SK-N-SH (cell line): ENCODE results near the gene AGRN. TPM values are rescaled to one million over a fixed set of nuclear protein-coding genes. Genes with fewer than 3 reads are reported as not detected.

Experiments used
- CTCF ChIA-PET: fragments of 300-600, 350-600 bp; formaldehyde crosslinking; extraction: SDS; loops from one replicate; lab custom pipeline; 2021; lab: Yijun Ruan, JAX
- POLR2A ChIA-PET: fragments of 350-600 bp; sonication (Branson Sonifier 250); formaldehyde crosslinking; extraction: SDS; loops from one replicate; lab custom pipeline; 2020; ENCODE audit warnings: antibody characterized with exemption, inconsistent platforms; lab: Yijun Ruan, JAX
- DNase-seq: peaks from one replicate; pipeline ENCODE4 v3.0.0; 2012
- H2AFZ ChIP-seq: fragments of 200-600 bp; sonication (generic); 2 replicates; pipeline ENCODE4 v1.8.1; 2016; ENCODE audit warnings: antibody characterized with exemption, mild to moderate bottlenecking, low read depth
- H3F3A ChIP-seq: fragments of 200-600 bp; sonication (generic); replicated peaks from 2 replicates; pipeline ENCODE3; 2016; ENCODE audit warnings: antibody characterized with exemption, mild to moderate bottlenecking; ENCODE audit not compliant: insufficient read depth
- H3K27ac ChIP-seq, 2 experiments: fragments of 200-500 bp in 1 of 2; fragments of 200-600 bp in 1 of 2; sonication (Bioruptor generic) in 1 of 2; sonication (generic), shearing (Covaris generic) in 1 of 2; 2 replicates each; pipeline versions ENCODE4 v1.5.1 to v1.6.1; 2014 to 2016; ENCODE audit warnings: low read depth in 2 of 2, inconsistent platforms in 1 of 2, low read length in 1 of 2, mild to moderate bottlenecking in 1 of 2, mixed read lengths in 1 of 2
- H3K27me3 ChIP-seq: fragments of 200-600 bp; sonication (generic), shearing (Covaris generic); 2 replicates; pipeline ENCODE4 v1.6.1; 2016; ENCODE audit warnings: mixed run types; ENCODE audit not compliant: insufficient read depth
- H3K36me3 ChIP-seq, 2 experiments: fragments of 200-500 bp in 1 of 2; fragments of 200-600 bp in 1 of 2; sonication (Bioruptor generic) in 1 of 2; sonication (generic) in 1 of 2; replicated peaks in 1 of 2; 2 replicates each; pipeline versions ENCODE3 to v1.5.1; 2014 to 2016; ENCODE audit warnings: low read length in 1 of 2, mild to moderate bottlenecking in 1 of 2; ENCODE audit not compliant: insufficient read depth in 2 of 2, control insufficient read depth in 1 of 2
- H3K4me1 ChIP-seq, 2 experiments: fragments of 200-500 bp in 1 of 2; fragments of 200-600 bp in 1 of 2; sonication (Bioruptor generic) in 1 of 2; sonication (generic), shearing (Covaris generic) in 1 of 2; 2 replicates each; pipeline versions ENCODE4 v1.5.1 to v1.6.1; 2014 to 2016; ENCODE audit warnings: low read depth in 1 of 2, low read length in 1 of 2, mixed run types in 1 of 2; ENCODE audit not compliant: insufficient read depth in 2 of 2, control insufficient read depth in 1 of 2
- H3K4me2 ChIP-seq: fragments of 200-600 bp; sonication (generic), shearing (Covaris generic); 2 replicates; pipeline ENCODE4 v1.6.1; 2017; ENCODE audit warnings: mixed run types
- H3K4me3 ChIP-seq, 2 experiments: fragments of 200-500 bp in 1 of 2; fragments of 200-600 bp in 1 of 2; sonication (Bioruptor generic) in 1 of 2; sonication (generic), shearing (Covaris generic) in 1 of 2; 2 replicates each; pipeline versions ENCODE4 v1.5.1 to v1.8.1; 2014 to 2016; ENCODE audit warnings: low read depth in 2 of 2, inconsistent platforms in 1 of 2, low read length in 1 of 2, mild to moderate bottlenecking in 1 of 2, mixed read lengths in 1 of 2, moderate library complexity in 1 of 2
- H3K79me2 ChIP-seq: fragments of 200-600 bp; sonication (generic); 2 replicates; pipeline ENCODE4 v1.8.1; 2017; ENCODE audit warnings: mild to moderate bottlenecking; ENCODE audit not compliant: insufficient read depth
- H3K9ac ChIP-seq: fragments of 200-600 bp; sonication (generic); 2 replicates; pipeline ENCODE4 v1.6.1; 2017; ENCODE audit warnings: mixed run types
- H3K9me2 ChIP-seq: fragments of 200-600 bp; sonication (generic); 2 replicates; pipeline ENCODE4 v1.6.1; 2017; ENCODE audit warnings: mixed run types
- H3K9me3 ChIP-seq: fragments of 200-600 bp; sonication (generic); 2 replicates; pipeline ENCODE4 v1.6.1; 2017; ENCODE audit warnings: mixed run types, mild to moderate bottlenecking, moderate library complexity
- H4K20me1 ChIP-seq: fragments of 200-600 bp; sonication (generic); 2 replicates; pipeline ENCODE4 v1.6.1; 2017; ENCODE audit warnings: mild to moderate bottlenecking, mixed run types; ENCODE audit not compliant: insufficient read depth
- ELF1 ChIP-seq: IDR thresholded peaks from 2 replicates; pipeline ENCODE4 v1.4.0; 2012
- EZH2phosphoT487 ChIP-seq: fragments of 200-600 bp; sonication (generic); IDR thresholded peaks from 2 replicates; pipeline ENCODE4 v1.6.1; 2017; ENCODE audit warnings: low read depth, mixed run types, mild to moderate bottlenecking, antibody characterized with exemption, moderate library complexity, borderline replicate concordance
- FOXJ3 ChIP-seq: sonication (generic); formaldehyde crosslinking; IDR thresholded peaks from 2 replicates; pipeline ENCODE4 v1.5.1; 2020; ENCODE audit warnings: mild to moderate bottlenecking, missing genetic modification reagents
- GABPA ChIP-seq: IDR thresholded peaks from 2 replicates; pipeline ENCODE4 v1.4.0; 2012; ENCODE audit warnings: low read depth, mild to moderate bottlenecking
- JUND ChIP-seq: IDR thresholded peaks from 2 replicates; pipeline ENCODE4 v1.4.0; 2012
- MAX ChIP-seq: IDR thresholded peaks from 2 replicates; pipeline ENCODE4 v1.4.0; 2012; ENCODE audit warnings: low read depth
- MEF2A ChIP-seq: IDR thresholded peaks from 2 replicates; pipeline ENCODE4 v1.4.0; 2012; ENCODE audit warnings: low read depth, borderline replicate concordance
- MXI1 ChIP-seq: IDR thresholded peaks from 2 replicates; pipeline ENCODE4 v1.6.1; 2012; ENCODE audit warnings: mild to moderate bottlenecking, low read depth, low read length, improper control_type of control experiment
- NFIC ChIP-seq: IDR thresholded peaks from 2 replicates; pipeline ENCODE4 v1.4.0; 2012; ENCODE audit warnings: borderline replicate concordance
- NRF1 ChIP-seq: IDR thresholded peaks from 2 replicates; pipeline ENCODE4 v1.6.1; 2012; ENCODE audit warnings: low read depth, mild to moderate bottlenecking, low read length
- RFX5 ChIP-seq: IDR thresholded peaks from 2 replicates; pipeline ENCODE4 v1.6.1; 2012; ENCODE audit warnings: mild to moderate bottlenecking, improper control_type of control experiment, low read length
- RXRA ChIP-seq: IDR thresholded peaks from 2 replicates; pipeline ENCODE4 v1.4.0; 2012; ENCODE audit warnings: low read depth, mild to moderate bottlenecking, borderline replicate concordance
- SIN3A ChIP-seq: IDR thresholded peaks from 2 replicates; pipeline ENCODE4 v1.6.1; 2012; ENCODE audit warnings: low read depth, mild to moderate bottlenecking, low read length, moderate library complexity, borderline replicate concordance
- TCF12 ChIP-seq: IDR thresholded peaks from 2 replicates; pipeline ENCODE4 v1.4.0; 2012
- TEAD4 ChIP-seq: IDR thresholded peaks from 2 replicates; pipeline ENCODE4 v1.4.0; 2012; ENCODE audit warnings: mild to moderate bottlenecking, borderline replicate concordance; ENCODE audit not compliant: insufficient read depth
- YY1 ChIP-seq: IDR thresholded peaks from 2 replicates; pipeline ENCODE4 v1.4.0; 2012; ENCODE audit warnings: low read depth, mild to moderate bottlenecking
- WGBS: methylation state at CpG from one replicate; pipeline ENCODE4 v1.1.6; 2017; ENCODE audit warnings: low lambda C conversion rate; 5-methylcytosine and 5-hydroxymethylcytosine counted together
- polyA plus RNA-seq, 3 experiments: library from polyadenylated mRNA; depleted of rRNA; stranded (reverse); fragments of >200 nt; gene quantifications; 2 replicates each; pipeline ENCODE4 v1.2.3, GENCODE V29; 2012
- TF ChIP-seq, protein P1 (sequence below): IDR thresholded peaks from 2 replicates; pipeline ENCODE4 v1.4.0; 2012; ENCODE audit warnings: low read depth, borderline replicate concordance

The AGRN gene
- polyA plus RNA-seq, 1 of the 3 experiments (the other 2 are of a cell fraction) = 31.6 TPM

DNA sequence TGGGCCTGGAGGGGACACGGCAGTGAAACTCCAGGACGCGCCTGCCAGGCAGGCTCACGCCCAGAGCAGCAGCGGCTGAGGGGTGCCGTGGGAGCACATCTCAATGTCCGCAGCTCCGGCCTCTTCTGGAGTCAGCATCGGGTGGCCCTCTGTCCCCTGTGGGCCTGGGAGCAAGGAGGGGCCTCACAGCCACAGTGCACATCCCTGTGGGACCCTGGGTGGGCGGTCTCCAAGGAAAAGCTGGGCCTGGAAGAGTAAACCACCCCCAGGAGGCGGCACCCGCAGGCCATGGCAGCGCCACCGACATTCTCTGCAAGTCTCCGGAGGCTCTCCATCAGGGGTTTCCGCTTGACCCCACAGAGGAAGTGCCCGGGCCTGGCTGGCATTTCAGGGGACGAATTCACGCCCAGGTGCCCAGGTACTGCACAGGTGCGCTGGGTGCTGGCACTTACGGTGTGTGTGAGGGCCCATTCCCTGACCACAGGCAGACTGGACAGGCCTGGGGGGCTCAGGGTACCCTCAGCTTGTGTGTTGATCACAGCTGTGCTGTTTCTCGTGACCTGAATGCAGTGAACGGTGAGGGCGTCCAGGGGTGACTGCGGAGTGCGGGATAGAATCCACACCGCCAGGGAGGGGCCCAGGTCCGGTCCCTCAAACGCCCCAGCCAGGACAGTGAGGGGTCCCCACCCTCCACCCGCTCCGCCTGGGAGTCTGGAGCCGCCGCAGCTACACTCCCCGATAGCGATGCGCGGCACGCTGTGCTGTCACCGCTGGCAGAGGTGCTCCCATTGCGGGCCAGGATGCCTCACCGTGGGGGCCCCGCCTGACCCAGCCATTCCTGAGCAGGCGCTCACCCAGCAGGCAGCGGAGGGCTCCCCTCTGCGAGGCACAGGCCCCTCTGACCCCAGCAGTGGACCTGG is 70.8 kb downstream of the AGRN start:
- DNase-seq = peak; percentile 30

DNA sequence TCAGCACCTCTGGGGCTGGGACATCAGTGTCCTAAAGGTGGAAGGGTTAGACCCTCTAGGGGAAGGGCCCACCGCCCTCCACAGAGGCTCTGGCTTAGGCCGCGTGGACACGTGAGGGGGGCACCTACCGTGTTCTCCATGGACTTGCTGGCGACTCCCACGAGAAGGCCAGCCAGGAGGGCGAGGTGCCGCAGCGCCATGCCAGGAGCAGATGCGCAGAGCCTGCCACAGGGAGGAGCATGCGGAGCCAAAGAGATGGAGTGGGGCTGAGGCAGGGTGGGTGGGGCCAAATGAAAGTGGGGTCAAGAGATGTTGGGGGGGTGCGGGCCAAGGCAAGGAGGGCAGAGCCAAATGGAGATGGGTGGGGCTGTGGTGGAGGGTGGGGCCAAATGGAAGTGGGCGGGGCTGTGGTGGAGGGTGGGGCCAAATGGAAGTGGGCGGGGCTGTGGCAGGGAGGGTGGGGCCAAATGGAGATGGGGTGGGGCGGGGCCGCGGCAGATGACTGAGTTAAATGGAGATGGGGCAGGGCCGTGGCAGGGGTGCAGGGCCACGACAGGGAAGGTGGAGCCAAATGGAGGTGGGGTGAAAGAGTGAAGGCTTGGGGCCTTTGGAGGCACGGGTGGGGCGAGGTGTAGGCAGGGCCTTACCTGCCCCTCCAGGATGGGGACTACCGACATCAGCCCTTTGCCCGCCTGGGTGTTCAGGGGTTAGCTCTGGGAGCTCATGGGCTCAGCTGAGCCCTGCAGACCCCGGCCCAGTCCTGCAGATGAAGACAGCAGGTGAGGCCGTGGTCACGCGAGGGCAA is 71.6 kb downstream of the AGRN start:
- no peaks in the 10 kb centered on the region for H3K9me2 ChIP-seq
- peak; percentile 85 for DNase-seq
- H3K4me2 ChIP-seq = no peak overlapping the region
- POLR2A ChIA-PET = no interaction called here
- no peak overlapping the region for H2AFZ ChIP-seq
- CTCF ChIA-PET = no interaction called here
- peaks cover 3% of the 10 kb centered on the region for H3F3A ChIP-seq
- no peak for TF ChIP-seq ELF1
- no peak for TF ChIP-seq MXI1
- no peak for TF ChIP-seq EZH2phosphoT487
- WGBS = 95% methylated on average over 19 of the region's 28 CpGs
- H3K9ac ChIP-seq = no peak overlapping the region
- no peaks in the 10 kb centered on the region for H3K36me3 ChIP-seq
- H4K20me1 ChIP-seq = no peaks in the 10 kb centered on the region
- no peak overlapping the region for H3K27ac ChIP-seq
- H3K4me3 ChIP-seq = no peak overlapping the region
- H3K9me3 ChIP-seq = no peaks in the 10 kb centered on the region
- no peaks in the 10 kb centered on the region for H3K27me3 ChIP-seq
- no peaks in the 10 kb centered on the region for H3K4me1 ChIP-seq
- no peaks in the 10 kb centered on the region; the same call in 1 of the 2 replicates for H3K79me2 ChIP-seq

More for the DNA sequence above, 70.8 kb downstream of the AGRN start:
- H3K4me2 ChIP-seq = no peak overlapping the region
- no peaks in the 10 kb centered on the region for H4K20me1 ChIP-seq
- H2AFZ ChIP-seq = no peak overlapping the region
- no peaks in the 10 kb centered on the region for H3K27me3 ChIP-seq
- no peak overlapping the region for H3K4me3 ChIP-seq
- POLR2A ChIA-PET = no interaction called here
- no peaks in the 10 kb centered on the region for H3K4me1 ChIP-seq
- no peaks in the 10 kb centered on the region for H3K9me3 ChIP-seq
- 98% methylated on average over 18 of the region's 45 CpGs for WGBS
- H3K27ac ChIP-seq = no peak overlapping the region
- CTCF ChIA-PET = interaction anchor here (0.8 to 1.6 kb wide), 2 partner anchors 31 to 43 kb away, joined by 3 to 4 read pairs; no protein-coding TSS in a partner anchor
- H3K9ac ChIP-seq = no peak overlapping the region
- no peaks in the 10 kb centered on the region for H3K36me3 ChIP-seq
- no peak for TF ChIP-seq SIN3A
- no peak for TF ChIP-seq NFIC
- no peak for TF ChIP-seq NRF1
- no peak for TF ChIP-seq YY1
- H3K9me2 ChIP-seq = no peaks in the 10 kb centered on the region
- H3K79me2 ChIP-seq = no peaks in the 10 kb centered on the region; the same call in 1 of the 2 replicates
- peaks cover 2% of the 10 kb centered on the region for H3F3A ChIP-seq

- no peaks in the 10 kb centered on the region for H4K20me1 ChIP-seq
- no peaks in the 10 kb centered on the region for H3K9me2 ChIP-seq
- no peaks in the 10 kb centered on the region for H3K36me3 ChIP-seq
- DNase-seq = peak; percentile 24
- no peak overlapping the region for H3K4me2 ChIP-seq
- no peak overlapping the region for H3K4me3 ChIP-seq
- H3K27me3 ChIP-seq = no peaks in the 10 kb centered on the region
- CTCF ChIA-PET = no interaction called here
- POLR2A ChIA-PET = no interaction called here
- no peaks in the 10 kb centered on the region; the same call in 1 of the 2 replicates for H3K79me2 ChIP-seq
- WGBS = 90% methylated on average over 4 of the region's 28 CpGs
- no peaks in the 10 kb centered on the region for H3K4me1 ChIP-seq
- no peak overlapping the region for H2AFZ ChIP-seq
- peaks cover 3% of the 10 kb centered on the region for H3F3A ChIP-seq
- no peak overlapping the region for H3K27ac ChIP-seq
- H3K9ac ChIP-seq = no peak overlapping the region
- no peaks in the 10 kb centered on the region for H3K9me3 ChIP-seq
- TF ChIP-seq MEF2A (no peak), RFX5 (no peak), GABPA (no peak), JUND (no peak), MAX (no peak), SIN3A (no peak), EZH2phosphoT487 (no peak), FOXJ3 (no peak), TEAD4 (no peak), TCF12 (no peak), YY1 (no peak), RXRA (no peak)
- TF ChIP-seq, protein P1, sequence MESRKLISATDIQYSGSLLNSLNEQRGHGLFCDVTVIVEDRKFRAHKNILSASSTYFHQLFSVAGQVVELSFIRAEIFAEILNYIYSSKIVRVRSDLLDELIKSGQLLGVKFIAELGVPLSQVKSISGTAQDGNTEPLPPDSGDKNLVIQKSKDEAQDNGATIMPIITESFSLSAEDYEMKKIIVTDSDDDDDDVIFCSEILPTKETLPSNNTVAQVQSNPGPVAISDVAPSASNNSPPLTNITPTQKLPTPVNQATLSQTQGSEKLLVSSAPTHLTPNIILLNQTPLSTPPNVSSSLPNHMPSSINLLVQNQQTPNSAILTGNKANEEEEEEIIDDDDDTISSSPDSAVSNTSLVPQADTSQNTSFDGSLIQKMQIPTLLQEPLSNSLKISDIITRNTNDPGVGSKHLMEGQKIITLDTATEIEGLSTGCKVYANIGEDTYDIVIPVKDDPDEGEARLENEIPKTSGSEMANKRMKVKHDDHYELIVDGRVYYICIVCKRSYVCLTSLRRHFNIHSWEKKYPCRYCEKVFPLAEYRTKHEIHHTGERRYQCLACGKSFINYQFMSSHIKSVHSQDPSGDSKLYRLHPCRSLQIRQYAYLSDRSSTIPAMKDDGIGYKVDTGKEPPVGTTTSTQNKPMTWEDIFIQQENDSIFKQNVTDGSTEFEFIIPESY = no peak
Observed at GRCh38 chr1:1092149-1092855, 72.4 kb downstream of the AGRN start.
